ENCODE results near the gene DIO3.
"Not testable (repeated sequence)": the region's sequence is repeated elsewhere in the genome, so short reads cannot be mapped to it uniquely, and the experiment has no call there.

The DIO3 gene

DNA sequence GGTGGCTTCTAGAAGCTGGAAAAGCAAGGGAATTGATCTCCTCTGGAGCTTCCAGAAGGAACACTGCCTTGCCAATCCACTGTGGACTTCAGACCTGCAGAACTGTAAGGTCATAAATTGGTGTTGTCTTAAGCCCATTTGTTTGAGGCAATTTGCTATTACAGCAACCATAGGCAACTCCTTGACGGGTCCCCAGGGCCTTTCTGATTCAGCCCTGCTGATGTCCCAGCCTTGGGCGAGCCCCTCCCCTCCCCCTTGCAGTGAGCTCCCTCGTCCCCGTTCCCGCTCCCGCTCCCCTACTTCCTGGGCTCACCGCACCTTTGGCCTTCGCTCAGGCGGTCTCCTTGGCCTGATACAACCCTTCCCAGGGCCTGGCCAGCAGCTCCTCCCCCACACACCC lies 18.9 kb upstream of the DIO3 start:
- no peak for DNase-seq (ENCODE audit: low spot score)

- DNase-seq (ENCODE audit: low spot score): no peak
Observed at GRCh38 chr14:101543814-101544213, 17.5 kb upstream of the DIO3 start.

- no peak for DNase-seq (ENCODE audit: low spot score)
Observed at GRCh38 chr14:101544550-101544949, 16.7 kb upstream of the DIO3 start.

DNA sequence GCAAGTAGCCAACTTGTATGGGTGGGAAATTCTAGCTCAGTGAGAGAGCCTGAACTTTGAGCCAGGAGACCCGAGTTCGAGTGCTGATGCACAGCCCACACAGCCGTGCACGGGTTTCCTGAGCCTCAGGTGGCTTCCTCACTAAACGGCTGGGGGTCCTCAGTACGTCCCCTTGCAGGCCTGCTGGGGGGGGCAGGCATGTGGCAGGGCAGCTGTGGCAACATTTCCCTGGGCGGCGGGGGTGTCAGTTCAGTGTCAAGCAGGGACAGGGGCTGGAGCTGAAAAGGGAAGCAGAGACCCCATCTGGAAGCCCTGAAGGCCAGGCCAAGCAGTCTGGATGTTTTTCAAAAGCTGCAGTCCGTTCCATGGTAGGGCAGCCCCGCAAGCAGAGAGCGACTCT lies 14.6 kb upstream of the DIO3 start:
- DNase-seq (ENCODE audit: low spot score): no peak

GRCh38 chr14:101547107-101547738 lies 14.1 kb upstream of the DIO3 start:
- no peak for DNase-seq (ENCODE audit: low spot score)

- DNase-seq (ENCODE audit: low spot score): no peak
Observed at GRCh38 chr14:101547961-101548669, 13.2 kb upstream of the DIO3 start.

DNA sequence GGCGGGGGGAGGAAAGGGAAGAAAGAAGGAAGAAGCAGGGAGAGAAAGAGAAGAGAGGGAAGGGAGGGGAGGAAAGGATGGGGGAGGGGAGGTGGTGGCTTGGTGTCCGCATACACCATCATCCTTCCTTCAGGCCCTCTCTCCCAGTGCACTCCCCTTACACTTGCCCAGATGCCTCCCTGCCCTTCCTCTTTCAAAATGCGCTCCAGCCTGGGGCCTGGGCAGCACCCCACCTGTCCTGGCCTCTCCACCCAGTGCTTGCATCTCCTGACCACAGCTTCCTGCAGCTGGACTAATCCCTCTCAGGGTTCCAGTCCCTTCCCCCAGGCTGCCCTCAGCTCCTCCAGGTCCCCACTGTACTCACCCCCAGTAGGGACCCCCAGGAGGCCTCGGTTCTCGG lies 12.6 kb upstream of the DIO3 start:
- no peak for DNase-seq (ENCODE audit: low spot score)

GRCh38 chr14:101549154-101549553 lies 12.1 kb upstream of the DIO3 start:
- DNase-seq (ENCODE audit: low spot score): no peak

DNA sequence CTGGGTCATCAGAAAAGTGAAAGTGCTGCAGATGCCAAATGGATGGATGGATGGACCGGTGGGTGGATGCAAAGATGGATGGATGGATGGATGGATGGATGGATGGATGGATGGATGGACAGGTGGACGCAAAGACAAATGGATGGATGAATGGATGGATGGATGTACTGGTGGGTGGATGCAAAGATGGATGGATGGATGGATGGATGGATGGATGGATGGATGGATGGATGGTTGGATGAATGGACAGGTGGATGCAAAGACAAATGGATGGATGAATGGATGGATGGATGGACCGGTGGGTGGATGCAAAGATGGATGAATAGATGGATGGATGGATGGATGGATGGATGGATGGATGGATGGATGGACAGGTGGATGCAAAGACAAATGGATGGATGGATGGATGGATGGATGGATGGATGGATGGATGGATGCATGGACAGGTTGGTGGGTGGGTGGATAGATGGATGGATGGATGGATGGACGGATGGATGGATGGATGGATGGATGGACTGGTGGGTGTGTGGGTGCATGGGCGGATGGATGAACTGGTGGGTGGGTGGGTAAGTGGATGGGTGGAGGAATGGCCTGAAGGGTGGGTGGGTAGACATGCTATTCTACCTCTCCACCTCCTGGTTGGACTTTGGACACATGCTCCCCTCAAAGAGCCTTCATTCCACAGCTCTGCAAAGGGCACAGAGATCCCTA lies 10.9 kb upstream of the DIO3 start:
- DNase-seq (ENCODE audit: low spot score): not testable (repeated sequence)

DNA sequence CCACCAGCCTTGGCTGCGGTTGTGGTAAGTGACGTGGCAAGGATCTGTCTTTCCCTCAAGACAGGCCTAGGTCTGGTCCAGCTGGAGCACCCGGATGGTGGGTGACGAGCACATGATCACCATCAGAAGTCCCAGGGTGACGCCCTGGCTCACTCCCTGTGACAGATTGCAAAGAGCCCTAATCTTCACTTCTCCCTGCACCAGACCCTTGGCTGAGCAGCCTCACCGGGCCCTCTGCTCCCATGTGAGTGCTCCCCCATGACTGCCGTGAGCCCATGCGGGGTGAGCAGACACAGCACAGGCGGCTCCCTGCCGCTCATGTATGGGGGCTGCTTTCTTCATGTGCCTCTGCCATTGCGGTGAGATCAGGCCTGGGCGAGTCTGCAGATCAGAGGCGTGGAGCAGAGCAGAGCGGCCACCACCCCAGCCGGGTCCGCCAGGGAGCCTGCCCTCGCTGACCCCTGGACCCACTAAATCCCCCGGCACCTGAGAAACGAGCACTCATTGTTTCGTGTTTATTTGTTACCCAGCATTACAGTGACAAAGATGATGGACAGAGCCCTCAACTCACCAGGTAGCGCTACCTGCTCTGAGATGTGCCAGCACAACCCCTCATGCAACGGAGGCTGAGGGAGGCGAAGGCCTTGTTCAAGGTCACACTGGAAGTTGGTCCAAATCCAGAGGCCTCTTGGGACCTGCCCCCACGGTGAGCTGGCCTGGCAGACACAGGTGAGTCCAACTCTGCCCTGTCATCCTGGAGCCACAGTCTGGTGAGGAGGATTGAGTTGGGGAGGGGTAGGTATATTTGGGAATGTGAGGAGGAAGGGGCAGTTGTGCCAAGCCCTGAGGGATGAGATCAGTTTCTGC lies 9.3 kb upstream of the DIO3 start:
- DNase-seq (ENCODE audit: low spot score): no peak

DNA sequence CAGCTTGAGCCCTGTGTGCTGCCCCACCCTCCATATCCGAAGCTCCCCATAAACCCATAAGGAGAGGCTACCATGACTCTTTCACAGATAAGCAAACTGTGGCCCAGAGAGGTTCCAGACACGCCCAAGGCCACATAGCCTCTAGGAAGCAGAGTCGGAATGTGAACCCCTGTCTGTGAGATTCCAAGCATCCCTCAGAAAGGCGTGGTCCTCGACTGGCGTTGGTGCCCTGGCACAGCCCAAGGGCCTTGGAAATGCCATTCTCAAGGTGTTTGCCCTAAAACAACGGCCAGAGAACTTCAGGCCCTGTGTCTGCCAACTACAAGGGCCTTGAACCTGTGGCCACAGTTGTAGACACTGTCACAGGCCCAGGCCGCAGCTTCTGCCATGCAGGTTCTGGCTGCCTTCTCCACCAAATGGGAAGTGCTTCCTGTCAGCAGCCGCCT lies 8.5 kb upstream of the DIO3 start:
- peak; percentile 86 for DNase-seq (ENCODE audit: low spot score)

- no peak for DNase-seq (ENCODE audit: low spot score)
Observed at GRCh38 chr14:101553393-101553792, 7.9 kb upstream of the DIO3 start.

GRCh38 chr14:101553931-101554330 lies 7.4 kb upstream of the DIO3 start:
- no peak for DNase-seq (ENCODE audit: low spot score)

DNA sequence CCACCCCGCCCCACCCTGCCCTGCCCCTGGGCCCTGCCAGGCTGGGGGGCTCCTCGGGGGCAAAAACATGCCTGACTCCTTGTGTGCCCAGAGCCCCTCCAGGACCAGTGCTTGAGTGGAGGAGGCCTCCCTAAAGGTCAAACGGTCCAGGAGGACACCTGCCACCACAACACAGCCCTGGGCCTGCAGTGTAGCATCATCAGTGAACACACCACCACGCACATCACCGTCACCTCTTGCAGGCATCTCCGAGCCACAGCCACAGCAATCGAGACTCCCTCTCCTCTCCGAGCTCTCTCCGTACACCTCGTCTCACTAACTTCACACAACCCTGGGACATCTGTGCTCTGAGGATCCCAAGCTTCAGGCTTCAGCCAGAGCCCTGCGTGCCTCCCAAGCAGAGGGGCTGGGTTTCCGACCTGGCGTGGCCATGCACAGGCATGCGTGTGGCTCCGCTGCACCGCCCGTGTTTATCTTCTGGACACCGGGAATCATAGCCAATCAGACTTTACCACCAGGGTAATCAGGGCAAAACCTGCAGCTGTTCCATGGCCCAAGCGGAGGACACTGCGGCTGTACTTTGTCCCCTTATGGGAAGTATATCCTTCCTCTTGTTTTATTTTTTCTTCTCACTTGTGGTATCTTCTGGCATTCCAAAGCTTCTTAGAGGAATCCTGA lies 6.2 kb upstream of the DIO3 start:
- peak; percentile 60 for DNase-seq (ENCODE audit: low spot score)

DNA sequence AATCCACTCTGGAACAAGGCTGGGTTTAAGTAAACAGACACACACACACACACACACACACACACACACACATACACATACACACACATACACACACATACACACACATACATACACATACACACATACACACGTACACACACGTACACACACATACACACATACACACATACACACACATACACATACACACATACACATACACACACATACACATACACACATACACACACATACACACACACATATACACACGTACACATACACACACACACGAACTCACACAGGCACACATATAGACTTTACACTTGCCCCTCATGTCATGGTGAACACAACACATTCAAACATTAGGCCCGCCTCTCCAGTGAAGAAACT lies 5.6 kb upstream of the DIO3 start:
- not testable (repeated sequence) for DNase-seq (ENCODE audit: low spot score)

DNA sequence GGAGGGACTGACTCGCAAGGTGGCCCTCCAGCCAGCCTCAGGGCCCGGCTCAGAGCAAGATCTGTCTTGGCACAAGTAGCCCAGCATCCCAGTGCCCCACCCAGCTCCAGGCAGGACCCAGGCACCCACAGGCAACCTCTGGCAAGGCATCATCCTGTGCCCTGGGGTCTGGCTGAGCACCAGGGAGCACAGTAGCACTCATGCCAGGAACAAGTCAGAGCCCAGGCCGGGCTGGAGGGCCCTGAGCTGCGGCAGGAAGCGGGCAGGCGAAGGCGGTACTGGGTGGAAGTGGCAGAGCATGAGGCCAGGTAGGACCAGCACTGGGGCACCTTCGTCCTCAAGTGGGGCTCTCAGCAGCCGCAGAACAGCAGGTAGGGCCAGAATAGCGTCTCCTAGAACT lies 5.2 kb upstream of the DIO3 start:
- no peak for DNase-seq (ENCODE audit: low spot score)

DNA sequence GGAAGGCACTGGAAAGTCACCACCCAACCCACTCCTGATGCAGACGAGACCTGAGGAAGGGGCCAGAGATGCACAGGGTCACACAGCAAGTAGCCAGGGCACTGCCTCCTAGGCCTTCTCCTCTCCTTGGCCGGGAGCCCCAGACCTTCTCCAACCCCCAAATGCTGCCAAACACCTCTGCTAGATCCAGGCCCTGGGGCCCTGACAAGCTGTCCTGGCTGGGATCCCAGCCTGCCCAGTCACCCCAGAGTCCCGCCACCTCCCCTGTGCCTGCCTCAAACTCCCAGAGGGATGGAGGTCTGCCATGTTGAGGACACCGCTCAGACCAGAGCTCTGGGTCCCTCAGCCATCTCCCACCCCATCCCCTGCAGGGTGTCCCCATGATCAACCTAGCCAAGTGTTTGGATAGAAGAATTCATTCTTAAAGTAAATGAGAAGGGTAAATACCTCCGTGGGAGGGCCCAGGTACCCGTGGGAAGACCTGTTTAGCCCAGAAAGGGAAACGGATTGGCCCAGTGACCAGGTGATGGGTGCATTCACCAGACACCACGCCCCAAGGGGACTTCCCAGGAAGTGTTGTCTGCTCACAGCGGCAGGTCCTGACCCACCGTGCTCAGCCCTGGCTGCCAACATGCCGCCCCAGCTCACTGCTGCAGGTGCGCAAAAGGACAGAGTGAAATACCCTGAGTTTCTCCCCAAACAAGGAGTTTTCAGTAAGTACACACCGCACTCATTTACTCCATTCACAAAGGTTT lies 4.6 kb upstream of the DIO3 start:
- no peak for DNase-seq (ENCODE audit: low spot score)

DNA sequence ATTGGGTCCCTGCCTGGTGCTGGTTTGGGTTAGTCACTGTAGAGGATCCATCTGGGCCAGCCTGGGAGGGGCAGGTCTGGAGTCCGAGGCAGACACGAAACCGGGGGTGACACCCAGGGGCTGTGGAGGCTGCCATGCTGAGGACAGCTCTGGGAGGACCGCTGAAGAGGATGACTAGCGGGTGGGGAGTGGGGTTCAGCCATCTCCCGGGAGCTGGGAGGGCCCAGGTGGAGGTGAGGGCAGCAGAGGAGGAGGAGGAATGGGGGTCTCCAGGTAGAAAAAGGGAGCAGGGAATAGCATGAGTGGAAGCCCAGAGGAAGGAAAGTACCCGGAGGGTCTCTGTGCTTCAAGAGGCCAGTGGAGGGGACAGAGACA lies 4.0 kb upstream of the DIO3 start:
- DNase-seq (ENCODE audit: low spot score): no peak

- DNase-seq (ENCODE audit: low spot score): no peak
Observed at GRCh38 chr14:101557811-101558738, 3.2 kb upstream of the DIO3 start.

DNA sequence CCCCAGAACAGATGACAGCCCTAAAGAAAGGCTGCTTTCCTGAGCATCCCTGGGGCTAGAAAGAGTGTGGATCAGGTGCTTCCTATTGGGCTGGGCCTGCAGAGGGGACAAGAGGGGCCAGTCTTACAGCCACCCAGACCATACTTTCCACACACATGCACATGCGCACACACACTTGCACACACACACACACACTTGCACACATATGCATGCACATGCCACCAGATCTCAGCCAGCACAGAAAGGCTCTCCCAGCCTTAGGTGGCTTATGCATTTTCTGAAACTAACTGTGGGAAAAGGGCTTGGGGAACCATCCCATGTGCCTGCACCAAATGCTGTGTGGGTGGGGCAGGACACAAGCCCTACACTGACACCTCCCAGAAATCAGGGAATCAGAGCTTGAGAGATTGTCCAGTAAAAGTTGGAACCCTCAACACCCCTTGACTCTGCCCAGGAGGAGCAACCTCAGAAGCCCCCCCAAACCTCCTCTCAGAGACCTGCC lies 2.5 kb upstream of the DIO3 start:
- no peak for DNase-seq (ENCODE audit: low spot score)
